ENCODE data around the gene GLIS1.

Gene GLIS1

GRCh38 chr1:53490351-53490750 lies 248.6 kb downstream of the GLIS1 start:
- no peak for DNase-seq (ENCODE audit: low spot score)
- TF ChIP-seq, protein P1, sequence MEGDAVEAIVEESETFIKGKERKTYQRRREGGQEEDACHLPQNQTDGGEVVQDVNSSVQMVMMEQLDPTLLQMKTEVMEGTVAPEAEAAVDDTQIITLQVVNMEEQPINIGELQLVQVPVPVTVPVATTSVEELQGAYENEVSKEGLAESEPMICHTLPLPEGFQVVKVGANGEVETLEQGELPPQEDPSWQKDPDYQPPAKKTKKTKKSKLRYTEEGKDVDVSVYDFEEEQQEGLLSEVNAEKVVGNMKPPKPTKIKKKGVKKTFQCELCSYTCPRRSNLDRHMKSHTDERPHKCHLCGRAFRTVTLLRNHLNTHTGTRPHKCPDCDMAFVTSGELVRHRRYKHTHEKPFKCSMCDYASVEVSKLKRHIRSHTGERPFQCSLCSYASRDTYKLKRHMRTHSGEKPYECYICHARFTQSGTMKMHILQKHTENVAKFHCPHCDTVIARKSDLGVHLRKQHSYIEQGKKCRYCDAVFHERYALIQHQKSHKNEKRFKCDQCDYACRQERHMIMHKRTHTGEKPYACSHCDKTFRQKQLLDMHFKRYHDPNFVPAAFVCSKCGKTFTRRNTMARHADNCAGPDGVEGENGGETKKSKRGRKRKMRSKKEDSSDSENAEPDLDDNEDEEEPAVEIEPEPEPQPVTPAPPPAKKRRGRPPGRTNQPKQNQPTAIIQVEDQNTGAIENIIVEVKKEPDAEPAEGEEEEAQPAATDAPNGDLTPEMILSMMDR (IDR thresholded peaks at IDR 0.05; ENCODE audit: extremely low read depth, insufficient read depth, missing control alignments) = no peak
- in situ Hi-C loops (cut with MboI; ENCODE audit: low pct_unique_long_range_greater_than_20kb, low sequenced_read_pairs, unreplicated experiment) = no loop called here

GRCh38 chr1:53486395-53487026 lies 252.5 kb downstream of the GLIS1 start:
- TF ChIP-seq, protein P1 (IDR thresholded peaks at IDR 0.05; ENCODE audit: extremely low read depth, insufficient read depth, missing control alignments) = no peak
- DNase-seq (ENCODE audit: low spot score) = no peak
- in situ Hi-C loops (cut with MboI; ENCODE audit: low pct_unique_long_range_greater_than_20kb, low sequenced_read_pairs, unreplicated experiment) = no loop called here

- DNase-seq (ENCODE audit: low spot score) = peak; percentile 82
- TF ChIP-seq, protein P1 (IDR thresholded peaks at IDR 0.05; ENCODE audit: extremely low read depth, insufficient read depth, missing control alignments) = peak; percentile 93
- in situ Hi-C loops (cut with MboI; ENCODE audit: low pct_unique_long_range_greater_than_20kb, low sequenced_read_pairs, unreplicated experiment) = no loop called here
These were observed 253.2 kb downstream of the GLIS1 start for GRCh38 chr1:53485478-53486394.

- DNase-seq (ENCODE audit: low spot score) = no peak
- TF ChIP-seq, protein P1 (IDR thresholded peaks at IDR 0.05; ENCODE audit: extremely low read depth, insufficient read depth, missing control alignments) = no peak
- in situ Hi-C loops (cut with MboI; ENCODE audit: low pct_unique_long_range_greater_than_20kb, low sequenced_read_pairs, unreplicated experiment) = no loop called here
These were observed 254.1 kb downstream of the GLIS1 start for GRCh38 chr1:53484705-53485477.

- DNase-seq (ENCODE audit: low spot score) = no peak
- TF ChIP-seq, protein P1 (IDR thresholded peaks at IDR 0.05; ENCODE audit: extremely low read depth, insufficient read depth, missing control alignments) = no peak
- in situ Hi-C loops (cut with MboI; ENCODE audit: low pct_unique_long_range_greater_than_20kb, low sequenced_read_pairs, unreplicated experiment) = no loop called here
These were observed 255.3 kb downstream of the GLIS1 start for GRCh38 chr1:53483656-53484055.

DNA sequence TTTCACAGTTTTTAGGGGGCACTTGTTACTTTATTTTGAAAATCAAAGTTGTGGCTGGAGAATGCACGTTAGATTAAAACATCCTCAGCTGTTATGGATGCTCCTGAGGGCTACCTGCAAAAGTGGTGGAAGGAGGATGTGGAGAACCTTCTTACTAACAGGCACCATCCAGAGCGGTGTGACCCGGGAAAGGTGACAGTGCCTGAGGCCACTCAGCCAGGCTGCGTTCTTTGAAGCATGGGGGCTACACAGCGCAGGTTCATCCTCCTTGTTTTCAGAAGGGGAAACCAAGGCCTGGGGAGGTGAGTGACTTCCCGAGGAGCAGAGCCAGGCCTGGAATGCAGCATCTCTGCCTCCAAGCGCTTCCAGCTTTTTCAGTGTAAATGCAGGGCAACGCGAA lies 255.8 kb downstream of the GLIS1 start:
- TF ChIP-seq, protein P1 (IDR thresholded peaks at IDR 0.05; ENCODE audit: extremely low read depth, insufficient read depth, missing control alignments) = no peak
- DNase-seq (ENCODE audit: low spot score) = no peak
- in situ Hi-C loops (cut with MboI; ENCODE audit: low pct_unique_long_range_greater_than_20kb, low sequenced_read_pairs, unreplicated experiment) = no loop called here

Measured in GM13977 (cell line).